GM12878 (cell line): ENCODE data around the gene TGIF2. TPM values are rescaled to one million over a fixed set of nuclear protein-coding genes. Genes with fewer than 3 reads are reported as not detected.

Experiments
- ATAC-seq: fragments of 200-7000 bp; cut with Tn5 transposase; 3 replicates; pipeline ENCODE4 v1.9.1; 2020; ENCODE audit warnings: mild to moderate bottlenecking, moderate library complexity
- BruUV-seq: library from RNA; stranded (reverse); fragments of 400-500 nt; replicated peaks from 2 replicates; lab custom pipeline; 2021; lab: Mats Ljungman, UMichigan
- CTCF ChIA-PET: fragments of 300-600 bp; sonication (Branson Sonifier 250); formaldehyde crosslinking; extraction: SDS; loops from one replicate; lab custom pipeline; 2021; ENCODE audit warnings: inconsistent platforms; lab: Yijun Ruan, JAX
- POLR2A ChIA-PET: fragments of 350-600 bp; formaldehyde crosslinking; extraction: SDS; loops from one replicate; lab custom pipeline; 2021; ENCODE audit warnings: inconsistent platforms; lab: Charles Lee
- RAD21 ChIA-PET: fragments of 300-600 bp; sonication (Branson Sonifier 250); formaldehyde crosslinking; loops from one replicate; lab custom pipeline; 2023; ENCODE audit warnings: antibody characterized with exemption; ENCODE audit not compliant: unreplicated experiment; lab: Charles Lee
- SMC1A ChIA-PET: fragments of 300-600 bp; sonication (Branson Sonifier 250); formaldehyde crosslinking; loops from one replicate; lab custom pipeline; 2023; ENCODE audit not compliant: unreplicated experiment, uncharacterized antibody; lab: Charles Lee
- DNase-seq: peaks from one replicate; pipeline ENCODE4 v3.0.0-alpha.2; 2011; ENCODE audit warnings: low read depth, low spot score
- FAIRE-seq: peaks from 3 replicates; lab custom pipeline; 2011; peaks lifted over from hg19 to GRCh38; lab: Jason Lieb, UNC
- H2AFZ ChIP-seq: 2 replicates; pipeline ENCODE4 v1.6.0; 2011; ENCODE audit warnings: low read depth, low read length, control low read depth; ENCODE audit not compliant: control insufficient read depth
- H3K27ac ChIP-seq: 2 replicates; pipeline ENCODE4 v1.5.1; 2011; ENCODE audit warnings: control low read depth; ENCODE audit not compliant: control insufficient read depth, insufficient read depth
- H3K27me3 ChIP-seq, 2 experiments: replicated peaks in 1 of 2; 2 replicates each; pipeline versions ENCODE4 v1.6.0 to v1.6.1; 2011; ENCODE audit warnings: low read length in 1 of 2; ENCODE audit not compliant: control insufficient read depth in 2 of 2, insufficient read depth in 2 of 2
- H3K36me3 ChIP-seq, 2 experiments: 2 replicates each; pipeline ENCODE4 v1.5.1; 2011; ENCODE audit warnings: low read length in 1 of 2; ENCODE audit not compliant: control insufficient read depth in 2 of 2, insufficient read depth in 2 of 2
- H3K4me1 ChIP-seq: 2 replicates; pipeline ENCODE4 v1.6.1; 2011; ENCODE audit warnings: mild to moderate bottlenecking, low read length, moderate library complexity, mixed read lengths; ENCODE audit not compliant: control insufficient read depth, insufficient read depth
- H3K4me2 ChIP-seq: 2 replicates; pipeline ENCODE4 v1.6.0; 2011; ENCODE audit warnings: control low read depth; ENCODE audit not compliant: control insufficient read depth, insufficient read depth
- H3K4me3 ChIP-seq: fragments of 200-600 bp; sonication (generic); 2 replicates; pipeline ENCODE4 v1.5.1; 2016
- H3K79me2 ChIP-seq: 2 replicates; pipeline ENCODE4 v1.6.0; 2011; ENCODE audit warnings: low read length; ENCODE audit not compliant: control insufficient read depth, insufficient read depth
- H3K9ac ChIP-seq: 2 replicates; pipeline ENCODE4 v1.8.0; 2011; ENCODE audit warnings: low read length, control low read depth, mixed read lengths; ENCODE audit not compliant: control insufficient read depth, insufficient read depth
- H3K9me3 ChIP-seq: replicated peaks from 3 replicates; pipeline ENCODE4 v1.5.1; 2011; ENCODE audit warnings: mild to moderate bottlenecking, low read length; ENCODE audit not compliant: control insufficient read depth, insufficient read depth
- H4K20me1 ChIP-seq: 2 replicates; pipeline ENCODE4 v1.6.0; 2011; ENCODE audit not compliant: control insufficient read depth, insufficient read depth
- BHLHE40 ChIP-seq, 2 experiments: fragments of 450-650 bp in 1 of 2; IDR thresholded peaks; 2 replicates each; pipeline ENCODE4 v1.6.1; 2011 to 2017; ENCODE audit warnings: low read depth in 2 of 2, borderline replicate concordance in 1 of 2, improper control_type of control experiment in 1 of 2, low read length in 1 of 2, mild to moderate bottlenecking in 1 of 2
- CBX3 ChIP-seq: fragments of 200-600 bp; sonication (generic); IDR thresholded peaks from 2 replicates; pipeline ENCODE4 v1.6.1; 2016; ENCODE audit warnings: low read depth, borderline replicate concordance
- CEBPB ChIP-seq, 2 experiments: fragments of 150-350 bp in 1 of 2; IDR thresholded peaks; 2 replicates each; pipeline ENCODE4 v1.6.1; 2012 to 2014; ENCODE audit warnings: low read depth in 2 of 2, low read length in 2 of 2, borderline replicate concordance in 1 of 2, inconsistent platforms in 1 of 2
- CHD1 ChIP-seq: IDR thresholded peaks from 2 replicates; pipeline ENCODE4 v1.6.1; 2012; ENCODE audit warnings: low read depth, low read length, improper control_type of control experiment
- CHD4 ChIP-seq: fragments of 200-600 bp; sonication (generic); IDR thresholded peaks from 2 replicates; pipeline ENCODE4 v1.6.1; 2016; ENCODE audit warnings: mild to moderate bottlenecking
- CREB1 ChIP-seq: IDR thresholded peaks from 2 replicates; pipeline ENCODE4 v1.6.1; 2012; ENCODE audit warnings: low read depth, mild to moderate bottlenecking, inconsistent platforms
- ELK1 ChIP-seq: IDR thresholded peaks from 2 replicates; pipeline ENCODE4 v1.6.1; 2012; ENCODE audit warnings: low read depth, low read length, improper control_type of control experiment
- KLF5 ChIP-seq: fragments of 450-650 bp; IDR thresholded peaks from 2 replicates; pipeline ENCODE4 v1.6.1; 2014; ENCODE audit warnings: mild to moderate bottlenecking; ENCODE audit not compliant: partially characterized antibody
- NBN ChIP-seq: fragments of 450-650 bp; IDR thresholded peaks from 2 replicates; pipeline ENCODE4 v1.6.1; 2016
- NFYA ChIP-seq: IDR thresholded peaks from 2 replicates; pipeline ENCODE4 v1.6.1; 2011; ENCODE audit warnings: low read depth, mild to moderate bottlenecking, low read length, improper control_type of control experiment, borderline replicate concordance
- NFYB ChIP-seq: IDR thresholded peaks from 2 replicates; pipeline ENCODE4 v1.6.1; 2011; ENCODE audit warnings: low read depth, mild to moderate bottlenecking, low read length, improper control_type of control experiment, moderate library complexity; ENCODE audit not compliant: insufficient read depth
- NR2C1 ChIP-seq: fragments of 450-650 bp; IDR thresholded peaks from 2 replicates; pipeline ENCODE4 v1.6.1; 2017; ENCODE audit warnings: antibody characterized with exemption, mild to moderate bottlenecking, moderate library complexity
- NR2C2 ChIP-seq: IDR thresholded peaks from 2 replicates; pipeline ENCODE4 v1.6.1; 2011; ENCODE audit warnings: borderline replicate concordance, low read depth; ENCODE audit not compliant: control insufficient read depth, insufficient read length
- SMAD1 ChIP-seq: fragments of 450-650 bp; IDR thresholded peaks from 2 replicates; pipeline ENCODE4 v1.6.1; 2018; ENCODE audit warnings: mild to moderate bottlenecking, low read depth; ENCODE audit not compliant: partially characterized antibody
- SMAD5 ChIP-seq: IDR thresholded peaks from 2 replicates; pipeline ENCODE4 v1.6.1; 2016; ENCODE audit warnings: antibody characterized with exemption, low read depth
- SUZ12 ChIP-seq: fragments of 200-600 bp; sonication (generic); IDR thresholded peaks from one replicate; pipeline ENCODE4 v1.6.1; 2018; ENCODE audit warnings: antibody characterized with exemption, mild to moderate bottlenecking; ENCODE audit not compliant: unreplicated experiment
- TARDBP ChIP-seq: IDR thresholded peaks from 2 replicates; pipeline ENCODE4 v1.6.1; 2016; ENCODE audit warnings: borderline replicate concordance
- ZNF622 ChIP-seq: fragments of 450-650 bp; IDR thresholded peaks from 2 replicates; pipeline ENCODE4 v1.6.1; 2017; ENCODE audit warnings: mild to moderate bottlenecking, inconsistent platforms
- ZNF687 ChIP-seq: fragments of 450-650 bp; IDR thresholded peaks from 2 replicates; pipeline ENCODE4 v1.6.1; 2017; ENCODE audit warnings: mild to moderate bottlenecking, moderate library complexity
- WGBS: methylation state at CpG from one replicate; pipeline ENCODE4 v1.1.6; 2016; ENCODE audit warnings: low lambda C conversion rate; ENCODE audit not compliant: insufficient replicate concordance, insufficient coverage; ENCODE audit errors: missing lambda C conversion rate; 5-methylcytosine and 5-hydroxymethylcytosine counted together
- in situ Hi-C: fragments of 300-500 bp; cut with MboI; formaldehyde crosslinking; loops from 9 replicates; pipeline ENCODE4 v1.14.3; 2018; ENCODE audit warnings: mixed read lengths
- intact Hi-C: fragments of 100-400 bp; cut with micrococcal nuclease; formaldehyde crosslinking; loops from one replicate; pipeline ENCODE4 v1.14.2; 2022; ENCODE audit not compliant: unreplicated experiment
- polyA plus RNA-seq, 11 experiments: library from polyadenylated mRNA; depleted of rRNA in 4 of 11; unstranded in 6 of 11; stranded (reverse) in 5 of 11; fragments of >200 nt; fragmentation: Nextera tagmentation in 4 of 11; fragmentation: Illumina TruSeq in 1 of 11; extraction: Ambion mirVana in 4 of 11; extraction: Trizol in 1 of 11; gene quantifications; 1 replicate in 1 of 11; 2 replicates in 10 of 11; pipeline versions ENCODE4 v1.2.1 to v1.2.3, GENCODE V29; 2011 to 2016; ENCODE audit warnings: inconsistent platforms in 2 of 11, missing spikeins in 2 of 11, low read depth in 1 of 11
- total RNA-seq, 4 experiments: library from RNA; depleted of rRNA in 3 of 4; stranded (reverse); fragments of >200 nt in 3 of 4; fragmentation: Illumina TruSeq in 1 of 4; extraction: Trizol in 1 of 4; gene quantifications; 2 replicates each; pipeline versions ENCODE4 v1.2.1 to v1.2.3, GENCODE V29; 2013 to 2021

The TGIF2 gene
- total and polyA plus RNA-seq, 10 of the 15 experiments (the other 5 are each of a cell fraction or from before 2014, with no cell fraction given), result 13.1 to 47.1 (median 36.6) TPM

GRCh38 chr20:36573798-36574365 is 485 bp downstream of the TGIF2 start:
- ChIA-PET RAD21 (interaction anchor here (0.6 to 9.0 kb wide), 12 partner anchors 11 to 262 kb away, joined by 3 to 93 read pairs (median 5); partner anchors contain the start of genes DSN1, NDRG3 and RAB5IF), SMC1A (interaction anchor here (1.1 to 8.2 kb wide), 4 partner anchors 11 to 29 kb away, joined by 3 to 98 read pairs (median 43); partner anchors contain the start of gene RAB5IF), CTCF (interaction anchor here (1.0 to 9.0 kb wide), 4 partner anchors 16 to 293 kb away, joined by 3 to 94 read pairs (median 42); partner anchors contain the start of gene RAB5IF), POLR2A (interaction anchor here (0.6 to 10.1 kb wide), 12 partner anchors 11 to 294 kb away, joined by 3 to 87 read pairs (median 7); partner anchors contain the start of gene RAB5IF)
- DNase-seq (no peak), FAIRE-seq (no peak), ATAC-seq (peak; percentile 4)
- Histone ChIP-seq H3K36me3 (peaks cover 4 to 7% of the 10 kb centered on the region in 2 experiments; a peak in 3 of 4 replicates), H3K4me1 (peaks cover 5% of the 10 kb centered on the region), H3K4me3 (peak overlapping the region; percentile 94), H3K9me3 (no peaks in the 10 kb centered on the region), H4K20me1 (peaks cover 8% of the 10 kb centered on the region; the same call in 1 of the 2 replicates), H3K27ac (peak overlapping the region; percentile 96), H3K9ac (peak overlapping the region; percentile 97), H3K27me3 (no peaks in the 10 kb centered on the region), H3K79me2 (peaks cover 50% of the 10 kb centered on the region), H2AFZ (no peak overlapping the region), H3K4me2 (peak overlapping the region; percentile 31; the same call in 1 of the 2 replicates)
- intact Hi-C loops (loop anchor here (1.0 to 10.0 kb wide), 3 partner anchors 21 to 109 kb away; partner anchors contain the start of gene RAB5IF), in situ Hi-C loops (no loop called here)
- 0% methylated on average over 36 of the region's 53 CpGs for WGBS
- TSS peak; percentile 55 for BruUV-seq
- TF ChIP-seq TARDBP (peak; percentile 46; the same call in 1 of the 2 replicates), ELK1 (no peak), CBX3 (no peak), BHLHE40 (IDR thresholded peaks at IDR 0.05; ENCODE audit: borderline replicate concordance in 1 of 2, low read depth in 2 of 2, low read length in 1 of 2) (no peak; a peak in 2 of 4 replicates), NBN (0 out of 2 replicates have a peak, but pooled peaks have one; percentile 20), SUZ12 (no peak), NFYA (no peak), SMAD1 (no peak), NR2C1 (no peak), KLF5 (no peak), CHD1 (no peak), ZNF622 (no peak), CREB1 (no peak), CEBPB (IDR thresholded peaks at IDR 0.05; ENCODE audit: borderline replicate concordance in 1 of 2, low read depth in 2 of 2, low read length in 2 of 2) (no peak), NR2C2 (no peak), NFYB (no peak), CHD4 (no peak), ZNF687 (no peak), SMAD5 (no peak)
